Peyer's patch (tissue), 4 donors: Measurements from ENCODE around the gene GJC1. TPM values are rescaled to one million over a fixed set of nuclear protein-coding genes. Genes with fewer than 3 reads are reported as not detected.
A peak's percentile ranks its signal among the peaks of the same experiment; 100 is the strongest.

Experiments
- DNase-seq, 3 donors: peaks; one replicate each; pipeline ENCODE4 v3.0.0-alpha.2; 2017 to 2019
- H3K27ac ChIP-seq, 4 donors: fragments of 200-600 bp; sonication (generic); one replicate each; pipeline ENCODE4 v1.5.1; 2016 to 2019
- H3K27me3 ChIP-seq, 2 donors: fragments of 200-600 bp; sonication (generic); one replicate each; pipeline ENCODE4 v1.5.1; 2019
- H3K36me3 ChIP-seq, 3 donors: fragments of 200-600 bp; sonication (generic); one replicate each; pipeline ENCODE4 v1.5.1; 2016 to 2019
- H3K4me1 ChIP-seq, 4 donors: fragments of 200-600 bp; sonication (generic); one replicate each; pipeline ENCODE4 v1.5.1; 2016 to 2019
- H3K4me3 ChIP-seq, 4 donors: fragments of 200-600 bp; sonication (generic); 1 replicate in 3 of 4; 2 replicates in 1 of 4; pipeline ENCODE4 v1.5.1; 2016 to 2019; ENCODE audit warnings: mild to moderate bottlenecking in 1 of 4
- H3K9me3 ChIP-seq, 4 donors: fragments of 200-600 bp; sonication (generic); one replicate each; pipeline ENCODE4 v1.5.1; 2016 to 2019; ENCODE audit warnings: mild to moderate bottlenecking in 1 of 4
- CTCF ChIP-seq, 6 experiments: fragments of 450-650 bp in 4 of 6; fragments of 200-600 bp in 2 of 6; sonication (generic) in 1 of 6; IDR thresholded peaks; one replicate each; pipeline ENCODE4 v1.5.1; 2017 to 2019; ENCODE audit warnings: antibody characterized with exemption in 6 of 6, mild to moderate bottlenecking in 3 of 6, moderate library complexity in 1 of 6
- POLR2A ChIP-seq, 2 donors: fragments of 450-650 bp; IDR thresholded peaks; one replicate each; pipeline ENCODE4 v1.5.1; 2017; ENCODE audit warnings: antibody characterized with exemption in 2 of 2, mild to moderate bottlenecking in 2 of 2, moderate library complexity in 2 of 2
- total RNA-seq, 4 donors: library from RNA; depleted of rRNA; stranded (reverse); fragments of >200 nt; gene quantifications; one replicate each; pipeline ENCODE4 v1.1.0, GENCODE V29; 2016

Gene GJC1
- total RNA-seq, 4 donors from 2014 or later = 1.4 to 7.4 (median 2.5) TPM

- DNase-seq = no peak
- no peak for TF ChIP-seq POLR2A (IDR thresholded peaks at IDR 0.05)
- no peak for TF ChIP-seq CTCF (IDR thresholded peaks at IDR 0.05)
- peaks cover 4 to 31% (median 7%) of the 10 kb centered on the region in 4 donors for H3K4me1 ChIP-seq
- no peak overlapping the region for H3K27ac ChIP-seq
- H3K36me3 ChIP-seq = no peaks in the 10 kb centered on the region
- H3K4me3 ChIP-seq = no peak overlapping the region
- no peaks in the 10 kb centered on the region for H3K27me3 ChIP-seq
- H3K9me3 ChIP-seq = no peaks in the 10 kb centered on the region
Observed at GRCh38 chr17:44777394-44778348, 52.4 kb downstream of the GJC1 start.

- no peak for TF ChIP-seq CTCF (IDR thresholded peaks at IDR 0.05)
- no peak for TF ChIP-seq POLR2A (IDR thresholded peaks at IDR 0.05)
- Histone ChIP-seq H3K27me3 (no peaks in the 10 kb centered on the region), H3K4me1 (peaks cover 4 to 31% (median 7%) of the 10 kb centered on the region in 4 donors), H3K9me3 (no peaks in the 10 kb centered on the region), H3K4me3 (peak overlapping the region in 2 of 4 donors; percentile 64 to 74), H3K27ac (no peak overlapping the region), H3K36me3 (no peaks in the 10 kb centered on the region)
- no peak for DNase-seq
Observed at GRCh38 chr17:44776628-44777393, 53.3 kb downstream of the GJC1 start.

GRCh38 chr17:44775838-44776621, 54.1 kb downstream of the GJC1 start:
- peak overlapping the region; percentile 37 to 72 (median 58) for H3K27ac ChIP-seq

GRCh38 chr17:44775136-44775837, 54.8 kb downstream of the GJC1 start:
- Histone ChIP-seq H3K27ac (peak overlapping the region in 2 of 4 donors; percentile 38 to 72), H3K9me3 (no peaks in the 10 kb centered on the region), H3K27me3 (no peaks in the 10 kb centered on the region), H3K4me3 (peak overlapping the region; percentile 50 to 74 (median 68)), H3K36me3 (no peaks in the 10 kb centered on the region), H3K4me1 (peaks cover 4 to 31% (median 7%) of the 10 kb centered on the region in 4 donors)
- peak; percentile 98 to 99 (median 99) for DNase-seq
- TF ChIP-seq CTCF (IDR thresholded peaks at IDR 0.05) = peak in 1 of 6 experiments; percentile 2
- TF ChIP-seq POLR2A (IDR thresholded peaks at IDR 0.05) = no peak

More at GRCh38 chr17:44775838-44776621, 54.1 kb downstream of the GJC1 start:
- peaks cover 4 to 31% (median 7%) of the 10 kb centered on the region in 4 donors for H3K4me1 ChIP-seq
- peak overlapping the region; percentile 50 to 74 (median 68) for H3K4me3 ChIP-seq
- H3K36me3 ChIP-seq = no peaks in the 10 kb centered on the region
- H3K9me3 ChIP-seq = no peaks in the 10 kb centered on the region
- DNase-seq = peak in 2 of 3 donors; percentile 64 to 69
- TF ChIP-seq CTCF (IDR thresholded peaks at IDR 0.05) = no peak
- peak in 1 of 2 donors; percentile 6 for TF ChIP-seq POLR2A (IDR thresholded peaks at IDR 0.05)
- H3K27me3 ChIP-seq = no peaks in the 10 kb centered on the region
